MM.1S (cell line): Measurements from ENCODE around the gene PLCG2.

Source experiments
- CTCF ChIP-seq: fragments of 300-600 bp; sonication (generic); IDR thresholded peaks from 2 replicates; pipeline ENCODE4 v1.5.1; 2016; ENCODE audit warnings: antibody characterized with exemption, low read length, mixed read lengths
- EZH2 ChIP-seq: fragments of 300-600 bp; sonication (generic); optimal IDR thresholded peaks from 2 replicates; pipeline ENCODE3; 2017; ENCODE audit warnings: low read depth, mild to moderate bottlenecking, antibody characterized with exemption, low read length, mixed read lengths
- EZH2phosphoT487 ChIP-seq: fragments of 300-600 bp; sonication (generic); IDR thresholded peaks from 2 replicates; pipeline ENCODE4 v1.6.1; 2018; ENCODE audit warnings: antibody characterized with exemption, low read length

GRCh38 chr16:81796583-81797346 lies 17.7 kb downstream of the PLCG2 start:
- TF ChIP-seq EZH2 (no peak), CTCF (no peak), EZH2phosphoT487 (no peak)
